GM19240 (cell line): Measurements from ENCODE around the gene TMEM14B.
"Not testable (repeated sequence)": the region's sequence is repeated elsewhere in the genome, so short reads cannot be mapped to it uniquely, and the experiment has no call there.

ENCODE experiments used
- DNase-seq: peaks from one replicate; pipeline ENCODE4 v3.0.0; 2011; ENCODE audit warnings: low spot score; ENCODE audit not compliant: insufficient read length

The TMEM14B gene

DNA sequence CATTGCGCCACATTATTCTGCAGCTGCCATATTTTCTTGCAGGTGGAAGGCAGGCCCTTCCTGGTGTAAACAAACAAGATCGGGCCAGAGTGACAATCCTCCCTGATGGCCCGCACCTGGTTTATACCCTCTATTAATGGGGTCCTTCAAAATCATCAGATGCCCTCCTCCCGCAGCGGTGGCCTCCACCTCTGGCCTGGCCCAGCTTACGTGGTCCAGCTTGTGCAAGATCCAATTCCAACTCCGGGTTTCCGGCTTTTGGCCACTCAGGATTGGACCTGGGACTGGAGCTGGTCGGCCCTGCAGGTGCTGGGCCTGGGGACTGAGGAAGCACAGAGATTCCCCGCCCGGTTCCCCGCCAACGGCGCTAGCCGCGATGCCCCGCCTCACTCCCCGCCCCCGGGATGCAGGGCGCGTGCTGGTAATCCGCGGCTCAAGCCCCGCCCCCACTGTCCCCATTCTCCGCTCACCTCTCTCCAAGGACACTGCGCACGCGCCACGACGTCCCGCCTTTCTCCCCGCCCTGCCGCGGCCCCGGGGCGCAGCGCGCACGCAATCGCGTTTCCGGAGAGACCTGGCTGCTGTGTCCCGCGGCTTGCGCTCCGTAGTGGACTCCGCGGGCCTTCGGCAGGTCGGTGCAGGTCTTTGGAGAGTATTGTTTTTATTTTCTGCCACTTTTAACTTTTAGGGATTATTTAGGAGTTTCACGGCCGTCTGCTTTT, at the start of gene TMEM14B:
TMEM14B (plus strand) TSS at position 555 of the 722 bp plus-strand sequence. CDS start 1,441 bp downstream, outside the sequence.
- peak; percentile 93 for DNase-seq

DNA sequence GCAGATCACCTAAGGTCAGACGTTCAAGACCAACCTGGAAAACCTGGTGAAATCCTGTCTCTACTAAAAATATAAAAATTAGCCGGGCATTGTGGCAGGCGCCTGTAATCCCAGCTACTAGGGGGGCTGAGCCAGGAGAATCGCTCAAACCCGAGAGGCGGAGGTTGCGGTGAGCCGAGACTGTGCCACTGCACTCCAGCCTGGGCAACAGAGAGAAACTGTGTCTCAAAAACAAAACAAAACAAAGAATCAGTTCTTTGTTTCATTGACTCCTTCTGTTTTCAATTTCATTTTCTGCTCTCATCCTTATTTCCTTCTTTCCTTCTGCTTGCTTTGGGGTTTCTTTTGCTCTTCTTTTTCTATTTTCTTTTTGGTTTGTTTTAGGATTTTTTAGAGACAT, 33.6 kb upstream of the TMEM14B start:
- DNase-seq: no peak

DNA sequence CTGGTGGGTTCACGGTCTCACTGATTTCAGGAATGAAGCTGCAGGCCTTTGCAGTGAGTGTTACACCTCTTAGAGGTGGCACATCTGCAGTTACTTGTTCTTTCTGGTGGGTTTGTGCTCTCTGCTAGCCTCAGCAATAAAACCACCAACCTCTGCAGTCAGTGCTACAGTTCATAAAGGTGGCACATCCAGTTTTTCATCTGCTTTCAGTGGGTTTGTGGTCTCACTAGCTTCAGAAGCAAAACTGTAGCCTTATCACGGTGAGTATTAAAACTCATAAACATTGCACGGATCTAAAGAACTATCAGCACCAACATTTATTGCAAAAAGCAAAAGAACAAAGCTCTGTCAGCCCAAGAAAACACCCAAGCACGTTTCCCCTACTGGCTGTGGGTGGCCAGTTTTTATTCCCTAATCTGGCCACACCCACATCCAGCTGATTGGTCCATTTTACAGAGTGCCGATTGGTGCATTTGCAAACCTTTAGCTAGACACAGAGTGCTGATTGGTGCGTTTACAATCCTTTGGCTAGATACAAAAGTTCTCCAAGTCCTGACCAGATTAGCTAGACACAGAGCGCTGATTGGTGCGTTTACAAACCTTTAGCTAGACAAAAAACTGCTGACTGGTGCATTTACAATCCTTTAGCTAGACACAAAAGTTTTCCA, 28.2 kb upstream of the TMEM14B start:
- no peak for DNase-seq

DNA sequence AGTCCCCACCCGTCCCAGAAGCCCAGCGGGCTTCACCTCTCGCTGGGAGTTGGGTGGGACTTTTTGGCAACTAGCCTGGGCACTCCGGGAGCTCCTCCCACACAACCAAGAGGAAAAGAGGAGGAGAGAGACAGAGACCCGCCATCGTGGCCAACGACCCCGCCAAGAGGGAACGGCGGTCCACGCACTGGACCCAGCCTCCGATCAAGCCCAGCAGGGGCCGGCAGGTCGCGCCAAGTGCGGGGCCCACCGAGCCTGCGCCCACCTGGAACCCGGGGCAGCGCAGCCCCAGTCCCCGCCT, 27.7 kb upstream of the TMEM14B start:
- no peak for DNase-seq

- DNase-seq: no peak
Measured at GRCh38 chr6:10720265-10720959, 27.2 kb upstream of the TMEM14B start.

DNA sequence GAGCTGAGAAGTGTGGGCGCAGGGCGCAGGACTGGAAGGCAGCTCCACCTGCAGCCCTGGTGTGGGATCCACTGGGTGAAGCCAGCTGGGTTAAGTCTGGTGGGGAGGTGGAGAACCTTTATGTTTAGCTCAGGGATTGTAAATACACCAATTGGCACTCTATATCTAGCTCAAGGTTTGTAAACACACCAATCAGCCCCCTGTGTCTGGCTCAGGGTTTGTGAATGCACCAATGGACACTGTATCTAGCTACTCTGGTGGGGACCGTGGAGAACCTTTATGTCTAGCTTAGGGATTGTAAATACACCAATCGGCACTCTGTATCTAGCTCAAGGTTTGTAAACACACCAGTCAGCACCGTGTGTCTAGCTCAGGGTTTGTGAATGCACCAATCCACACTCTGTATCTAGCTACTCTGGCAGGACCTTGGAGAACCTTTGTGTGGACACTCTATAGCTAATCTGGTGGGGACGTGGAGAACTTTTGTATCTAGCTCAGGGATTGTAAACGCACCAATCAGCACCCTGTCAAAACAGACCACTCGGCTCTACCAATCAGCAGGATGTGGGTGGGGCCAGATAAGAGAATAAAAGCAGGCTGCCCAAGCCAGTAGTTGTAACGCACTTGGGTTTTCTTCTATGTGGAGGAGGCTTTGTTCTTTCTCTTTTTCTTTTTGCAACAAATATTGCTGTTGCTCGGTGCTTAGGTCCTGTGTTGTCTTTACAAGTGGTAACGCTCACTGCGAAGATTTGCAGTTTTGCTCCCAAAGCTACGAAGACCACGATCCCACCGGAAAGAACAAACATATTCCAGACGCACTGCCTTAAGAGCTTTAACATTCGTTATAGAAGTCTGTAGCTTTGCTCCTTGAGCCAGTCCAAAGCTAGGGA, 26.4 kb upstream of the TMEM14B start:
- not testable (repeated sequence) for DNase-seq

- DNase-seq: no peak
Measured at GRCh38 chr6:10721850-10722569, 25.6 kb upstream of the TMEM14B start.

- no peak for DNase-seq
Measured at GRCh38 chr6:10722570-10722819, 25.1 kb upstream of the TMEM14B start.

GRCh38 chr6:10722820-10723566, 24.6 kb upstream of the TMEM14B start, which contains the start of gene TMEM14C:
Gene TMEM14C (plus strand): TSS chr6:10723070. CDS start chr6:10724614, 1,544 bp downstream.
- peak; percentile 91 for DNase-seq

DNA sequence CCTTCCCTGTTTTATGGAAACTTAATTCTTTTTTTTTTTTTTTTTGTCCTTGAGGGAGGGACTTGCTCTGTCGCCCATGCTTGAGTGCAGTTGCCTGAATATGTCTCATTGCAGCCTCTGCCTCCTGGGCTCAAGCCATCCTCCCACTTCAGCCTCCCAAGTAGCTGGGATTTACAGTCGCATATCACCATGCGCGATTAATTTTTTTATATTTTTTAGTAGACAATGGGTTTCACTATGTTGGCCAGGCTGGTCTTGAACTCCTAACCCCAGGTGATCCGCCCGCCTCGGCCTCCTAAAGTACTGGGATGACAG, 24.1 kb upstream of the TMEM14B start:
- no peak for DNase-seq

DNA sequence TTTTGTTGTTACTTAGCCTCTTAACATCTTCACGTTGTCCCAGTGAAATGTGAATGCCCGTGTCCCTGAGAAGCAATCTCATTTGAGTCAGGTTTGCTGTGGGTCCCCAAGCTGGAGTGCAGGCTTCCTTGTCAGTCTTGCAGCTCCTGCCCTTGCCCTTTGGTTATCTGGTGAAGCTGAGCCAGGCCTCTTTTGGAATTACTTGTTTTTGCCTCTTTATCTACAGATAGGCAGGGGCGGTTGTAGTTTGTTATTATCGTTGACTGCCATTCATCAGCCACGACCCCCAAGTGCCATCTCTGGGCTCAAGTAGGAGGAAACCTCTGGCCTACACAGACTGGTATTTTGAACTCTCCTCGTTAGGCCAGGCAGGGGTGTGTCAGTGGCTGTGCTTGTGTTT, 22.6 kb upstream of the TMEM14B start:
- DNase-seq: no peak

- DNase-seq: no peak
Measured at GRCh38 chr6:10725716-10726115, 21.9 kb upstream of the TMEM14B start.

GRCh38 chr6:10730254-10730653, 17.4 kb upstream of the TMEM14B start:
- DNase-seq: no peak

GRCh38 chr6:10733151-10733715, 14.4 kb upstream of the TMEM14B start:
- DNase-seq: no peak

- DNase-seq: no peak
Measured at GRCh38 chr6:10733863-10734262, 13.7 kb upstream of the TMEM14B start.

- no peak for DNase-seq
Measured at GRCh38 chr6:10736731-10737130, 10.9 kb upstream of the TMEM14B start.

DNA sequence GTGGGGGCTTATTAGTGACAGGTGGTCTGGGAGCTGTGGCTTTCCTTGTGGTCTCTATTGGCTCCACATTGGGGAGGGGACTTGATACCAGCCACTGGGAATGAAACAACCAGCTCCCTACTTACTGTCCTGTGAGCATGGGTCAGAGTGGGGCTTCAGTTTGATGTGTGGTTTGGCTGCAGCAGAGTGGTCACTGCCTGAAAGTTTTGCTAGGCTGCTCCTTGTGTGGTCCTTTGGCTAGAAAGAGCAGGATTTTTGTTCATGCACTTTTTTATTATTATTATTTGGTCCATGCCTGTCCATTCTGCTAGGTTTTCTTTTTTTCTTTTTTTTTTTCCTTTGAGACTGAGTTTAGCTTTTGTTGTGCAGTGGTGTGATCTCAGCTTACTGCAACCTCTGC, 7.5 kb upstream of the TMEM14B start:
- DNase-seq: no peak

GRCh38 chr6:10741643-10742042, 6.0 kb upstream of the TMEM14B start:
- DNase-seq: not testable (repeated sequence)

DNA sequence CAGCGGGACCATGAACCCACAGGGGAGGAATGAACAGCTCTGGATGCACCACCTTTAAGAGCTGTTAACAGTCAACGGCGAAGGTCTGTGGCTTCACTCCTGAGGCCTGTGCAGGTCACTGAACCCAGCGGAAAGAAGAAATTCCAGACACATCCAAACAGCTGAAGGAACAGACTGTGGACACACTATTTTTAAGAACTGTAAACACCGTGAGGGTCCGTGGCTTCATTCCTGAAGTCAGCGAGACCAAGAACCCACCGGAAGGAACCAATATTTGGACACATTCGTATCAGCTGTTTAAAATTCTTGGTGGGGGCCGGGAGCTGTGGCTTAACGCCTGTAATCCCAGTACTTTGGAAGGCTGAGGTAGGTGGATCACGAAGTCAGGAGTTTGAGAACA, 5.4 kb upstream of the TMEM14B start:
- no peak for DNase-seq

- no peak for DNase-seq
Measured at GRCh38 chr6:10743515-10743914, 4.1 kb upstream of the TMEM14B start.
